A673 (cell line): ENCODE measurements around the gene ERAP2.

ENCODE experiments used
- CTCF ChIP-seq: fragments of 300-800, 200-600 bp; sonication (generic); conservative IDR thresholded peaks from 2 replicates; pipeline ENCODE4 v1.5.1; 2017; ENCODE audit warnings: low read depth, mild to moderate bottlenecking, antibody characterized with exemption, low read length, moderate library complexity, mixed read lengths
- EZH2 ChIP-seq: fragments of 200-600 bp; sonication (generic); IDR thresholded peaks from 2 replicates; pipeline ENCODE4 v1.6.1; 2017; ENCODE audit warnings: borderline replicate concordance, low read depth, mild to moderate bottlenecking, mixed read lengths, antibody characterized with exemption, low read length; ENCODE audit not compliant: poor library complexity, severe bottlenecking

GRCh38 chr5:96870094-96871026 is 5.9 kb upstream of the ERAP2 start:
- TF ChIP-seq CTCF (no peak), EZH2 (no peak)
